ENCODE results near the gene CLPTM1L.

CLPTM1L gene

GRCh38 chr5:1299961-1300360 is 44.9 kb downstream of the CLPTM1L start:
- H3K27me3 ChIP-seq, result peaks cover 0 to 26% of the 10 kb centered on the region in 2 donors
- intact Hi-C loops (cut with DNase I; ENCODE audit: low total_unique reads), result no loop called here
- H3K4me3 ChIP-seq, result no peak overlapping the region
- TF ChIP-seq CTCF (IDR thresholded peaks at IDR 0.05), result no peak
- H3K27ac ChIP-seq, result no peak overlapping the region
- H3K4me1 ChIP-seq, result peaks cover 0 to 2% (median 0%) of the 10 kb centered on the region in 4 donors
- no peaks in the 10 kb centered on the region for H3K9me3 ChIP-seq
- DNase-seq, result no peak
- H3K36me3 ChIP-seq, result no peaks in the 10 kb centered on the region

- H3K27me3 ChIP-seq, result peaks cover 0 to 31% of the 10 kb centered on the region in 2 donors
- intact Hi-C loops (cut with DNase I; ENCODE audit: low total_unique reads), result no loop called here
- H3K4me3 ChIP-seq, result no peak overlapping the region
- no peak for TF ChIP-seq CTCF (IDR thresholded peaks at IDR 0.05)
- peaks cover 0 to 7% (median 0%) of the 10 kb centered on the region in 4 donors for H3K4me1 ChIP-seq
- H3K36me3 ChIP-seq, result no peaks in the 10 kb centered on the region
- DNase-seq, result peak in 1 of 2 donors; percentile 65
- H3K27ac ChIP-seq, result no peak overlapping the region
- no peaks in the 10 kb centered on the region for H3K9me3 ChIP-seq
Measured at GRCh38 chr5:1299511-1299850, 45.4 kb downstream of the CLPTM1L start.

DNA sequence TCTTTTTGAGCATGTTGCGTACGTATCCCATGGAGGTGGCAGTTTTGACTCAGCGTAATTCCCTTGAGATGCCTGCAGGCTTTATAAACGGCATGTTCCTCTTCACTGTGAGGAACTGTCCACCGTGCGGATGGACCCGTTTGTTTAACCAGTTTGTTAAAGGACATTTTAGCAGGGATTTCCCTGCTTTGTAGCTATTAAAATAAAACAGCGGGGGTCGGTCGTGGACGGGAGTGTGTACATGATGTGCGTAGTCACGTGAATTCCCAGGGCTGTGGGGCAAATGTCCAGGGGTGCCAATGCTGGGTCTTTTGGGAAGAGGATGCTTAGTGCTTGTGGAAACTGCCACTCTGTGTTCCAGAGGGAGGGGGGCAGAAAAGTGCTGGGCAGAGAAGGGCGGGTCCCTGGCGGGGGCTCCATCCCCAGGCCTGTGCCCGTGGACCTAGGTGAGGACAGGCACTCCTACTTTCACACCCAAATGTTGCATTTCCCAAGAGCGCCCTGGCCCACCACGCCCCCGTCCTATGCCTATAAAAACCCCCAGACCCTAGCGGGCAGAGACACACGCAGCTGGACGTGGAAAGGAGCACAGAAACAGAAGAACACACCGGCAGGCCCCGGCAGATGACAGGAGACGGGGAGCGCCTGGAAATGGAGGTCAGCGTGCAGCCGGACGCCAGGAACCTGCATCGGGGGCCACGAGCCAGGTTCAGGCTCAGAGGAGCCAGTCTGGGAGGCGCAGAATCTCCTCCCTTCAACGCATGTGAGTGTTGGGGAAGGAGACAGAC is 46.0 kb downstream of the CLPTM1L start:
- intact Hi-C loops (cut with DNase I; ENCODE audit: low total_unique reads), result no loop called here
- Histone ChIP-seq H3K27ac (no peak overlapping the region), H3K27me3 (peaks cover 0 to 36% of the 10 kb centered on the region in 2 donors), H3K4me1 (peaks cover 0 to 13% (median 2%) of the 10 kb centered on the region in 4 donors), H3K9me3 (no peaks in the 10 kb centered on the region), H3K4me3 (no peak overlapping the region), H3K36me3 (no peaks in the 10 kb centered on the region)
- no peak for TF ChIP-seq CTCF (IDR thresholded peaks at IDR 0.05)
- DNase-seq, result no peak

DNA sequence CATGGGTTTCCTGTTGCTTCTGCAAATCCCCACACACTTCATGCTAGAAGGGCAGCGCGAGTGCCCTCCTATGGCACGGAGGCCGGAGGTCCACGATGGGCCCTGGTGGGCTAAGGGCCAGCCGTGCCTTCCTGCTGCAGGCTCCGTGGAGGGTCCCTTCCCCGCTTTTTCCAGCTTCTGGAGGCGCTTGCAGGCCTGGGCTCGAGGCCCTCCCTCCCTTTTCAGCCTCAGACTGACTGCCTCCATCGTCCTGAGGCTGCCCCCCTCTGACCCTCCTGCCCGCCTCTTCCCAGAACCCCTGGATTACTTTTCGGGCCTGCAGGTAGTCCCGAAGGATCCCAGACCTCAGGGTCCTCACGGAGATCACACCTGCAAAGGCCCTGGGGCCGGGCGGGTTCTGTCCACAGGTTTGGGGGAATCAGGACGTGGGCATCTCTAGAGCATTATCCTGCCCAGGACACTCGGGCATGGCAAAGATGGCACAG is 46.8 kb downstream of the CLPTM1L start:
- no peaks in the 10 kb centered on the region for H3K9me3 ChIP-seq
- no peak overlapping the region for H3K27ac ChIP-seq
- no peak for TF ChIP-seq CTCF (IDR thresholded peaks at IDR 0.05)
- no peaks in the 10 kb centered on the region for H3K36me3 ChIP-seq
- peaks cover 0 to 13% (median 2%) of the 10 kb centered on the region in 4 donors for H3K4me1 ChIP-seq
- intact Hi-C loops (cut with DNase I; ENCODE audit: low total_unique reads), result no loop called here
- DNase-seq, result no peak
- H3K27me3 ChIP-seq, result peaks cover 0 to 44% of the 10 kb centered on the region in 2 donors
- H3K4me3 ChIP-seq, result no peak overlapping the region

GRCh38 chr5:1297243-1297642 is 47.7 kb downstream of the CLPTM1L start:
- Histone ChIP-seq H3K9me3 (no peaks in the 10 kb centered on the region), H3K4me3 (no peak overlapping the region), H3K36me3 (no peaks in the 10 kb centered on the region), H3K4me1 (peaks cover 0 to 13% (median 2%) of the 10 kb centered on the region in 4 donors), H3K27me3 (peaks cover 0 to 53% of the 10 kb centered on the region in 2 donors), H3K27ac (no peak overlapping the region)
- intact Hi-C loops (cut with DNase I; ENCODE audit: low total_unique reads), result no loop called here
- no peak for DNase-seq
- TF ChIP-seq CTCF (IDR thresholded peaks at IDR 0.05), result no peak
